Glomerular visceral epithelial cell (primary cell): ENCODE results near the gene MAP2K7.
"Not testable (repeated sequence)": the region's sequence is repeated elsewhere in the genome, so short reads cannot be mapped to it uniquely, and the experiment has no call there.

ENCODE experiments used
- DNase-seq: peaks from one replicate; pipeline ENCODE4 v3.0.0-alpha.2; 2016; ENCODE audit errors: extremely low spot score

The MAP2K7 gene

GRCh38 chr19:7930030-7930429 is 26.4 kb downstream of the MAP2K7 start:
- not testable (repeated sequence) for DNase-seq

GRCh38 chr19:7930765-7931164 is 27.1 kb downstream of the MAP2K7 start:
- DNase-seq, result no peak

- no peak for DNase-seq
Observed at GRCh38 chr19:7931221-7932061, 27.8 kb downstream of the MAP2K7 start.

DNA sequence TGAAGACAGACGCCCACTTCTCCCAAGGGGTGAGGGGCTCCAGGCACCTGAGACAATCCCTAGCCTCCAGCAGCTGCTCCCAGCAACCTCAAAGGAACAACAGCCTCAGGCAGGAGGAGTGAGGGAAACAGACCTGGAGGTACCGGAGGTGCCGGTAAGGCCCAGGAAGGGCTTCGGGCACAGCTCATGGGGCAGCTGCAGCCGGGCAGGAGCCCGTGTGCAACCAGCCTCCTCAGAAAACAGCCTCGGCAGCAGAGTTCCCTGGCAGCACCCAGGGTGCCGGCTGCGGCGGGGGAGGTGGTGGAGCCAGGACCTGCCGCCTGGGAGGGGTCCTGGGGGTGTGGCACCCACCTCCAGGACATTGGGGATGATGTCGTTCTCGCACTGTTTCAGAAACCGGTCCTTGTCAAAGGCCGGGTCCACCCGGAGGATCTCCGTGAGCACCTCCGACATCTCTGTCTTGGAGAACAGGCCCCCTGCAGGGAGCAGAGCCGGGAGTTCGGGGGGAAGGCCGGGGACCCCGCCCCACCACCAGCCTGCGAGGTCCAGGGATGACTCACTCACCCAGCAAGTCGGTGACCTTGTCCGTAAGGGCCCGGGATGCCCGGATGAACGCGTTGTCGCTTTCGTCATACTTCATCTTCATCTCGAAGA is 28.7 kb downstream of the MAP2K7 start:
- DNase-seq, result no peak

DNA sequence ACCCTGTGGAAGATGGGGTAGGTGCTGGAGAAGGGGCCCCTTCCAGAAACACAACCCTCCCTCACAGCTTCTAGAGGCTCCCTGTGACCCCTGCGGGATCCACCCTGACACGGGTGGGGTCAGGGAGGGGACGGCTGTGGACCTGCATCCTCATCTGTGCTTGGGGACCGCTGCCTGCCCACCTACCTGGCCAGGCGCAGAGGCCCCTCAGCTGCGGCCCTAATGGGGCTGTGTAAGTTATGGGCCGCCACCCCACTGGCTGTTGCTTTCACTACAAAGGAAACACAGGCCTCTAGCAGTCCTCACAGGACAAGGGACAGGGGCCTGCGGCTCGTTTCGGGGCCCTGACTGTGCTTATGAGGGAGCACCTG is 29.2 kb downstream of the MAP2K7 start:
- no peak for DNase-seq

DNA sequence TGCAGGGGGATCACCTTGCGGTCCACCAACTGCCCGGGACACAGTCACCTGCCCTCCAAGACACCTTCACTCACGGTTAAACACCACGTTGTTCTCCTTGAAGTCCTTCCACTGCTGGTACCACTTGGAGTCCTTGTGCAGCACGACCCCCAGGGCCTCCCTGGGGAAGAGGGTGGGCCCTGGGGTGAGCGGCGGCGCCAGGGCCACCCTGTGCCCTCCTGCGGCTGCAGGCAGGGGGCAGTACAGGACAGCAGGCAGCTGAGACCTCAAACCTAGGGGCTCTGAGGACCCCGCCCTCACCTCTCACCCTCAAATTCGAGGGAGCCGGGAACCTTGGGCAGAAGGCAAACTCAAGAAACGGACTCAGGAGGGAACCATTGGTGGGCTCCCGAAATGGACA is 29.7 kb downstream of the MAP2K7 start:
- DNase-seq, result no peak

- no peak for DNase-seq
Observed at GRCh38 chr19:7933828-7934725, 30.4 kb downstream of the MAP2K7 start.

GRCh38 chr19:7934766-7935165 is 31.1 kb downstream of the MAP2K7 start:
- no peak for DNase-seq

DNA sequence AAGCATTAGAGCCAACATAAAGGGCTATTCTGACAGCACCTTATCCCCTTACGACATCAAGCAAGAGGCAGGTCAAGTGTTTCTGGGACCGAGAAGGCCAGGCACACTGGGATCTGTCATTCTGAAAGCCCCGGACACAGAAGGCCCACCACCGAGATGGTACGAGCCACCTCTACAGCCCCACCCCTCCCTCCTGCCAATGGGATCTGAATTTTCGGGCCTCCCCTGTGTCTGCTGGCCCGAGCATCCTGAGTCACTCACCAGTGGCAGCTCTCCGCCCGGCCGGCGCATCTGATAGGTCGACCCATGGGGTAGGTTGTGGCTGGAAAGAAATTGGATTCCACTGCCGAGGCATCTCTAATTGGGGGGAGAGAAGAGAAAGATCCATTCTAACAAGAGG is 37.2 kb downstream of the MAP2K7 start:
- DNase-seq, result no peak

GRCh38 chr19:7941895-7942596 is 38.4 kb downstream of the MAP2K7 start:
- DNase-seq, result no peak

DNA sequence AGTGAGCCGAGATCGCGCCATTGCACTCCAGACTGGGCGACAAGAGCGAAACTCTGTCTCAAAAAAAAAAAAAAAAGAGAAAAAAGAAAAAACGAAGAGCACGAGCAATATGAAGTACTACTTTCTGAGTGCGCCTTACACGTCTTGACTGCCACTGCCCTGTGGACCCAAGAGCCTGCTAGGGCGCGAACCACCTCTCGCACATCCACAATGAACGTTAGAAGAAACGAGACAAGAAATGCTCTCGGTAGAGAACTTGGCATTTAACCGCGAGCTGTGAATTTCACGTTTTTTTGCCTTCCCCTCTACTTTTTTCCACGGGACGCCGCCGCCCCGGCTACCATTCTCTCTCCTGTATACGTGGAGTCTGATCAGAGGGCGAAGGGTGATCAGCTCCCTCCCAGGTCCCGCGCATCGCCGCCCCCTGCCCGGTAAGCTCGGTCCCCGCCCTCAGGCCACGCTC is 39.3 kb downstream of the MAP2K7 start:
- DNase-seq, result no peak

GRCh38 chr19:7943444-7944176 is 39.9 kb downstream of the MAP2K7 start, which contains the start of gene TIMM44:
Gene TIMM44 (minus strand): TSS chr19:7943666. CDS start chr19:7943651, 15 bp downstream.
- DNase-seq, result peak; percentile 100

GRCh38 chr19:7944177-7944761 is 40.6 kb downstream of the MAP2K7 start:
- DNase-seq, result peak; percentile 87

DNA sequence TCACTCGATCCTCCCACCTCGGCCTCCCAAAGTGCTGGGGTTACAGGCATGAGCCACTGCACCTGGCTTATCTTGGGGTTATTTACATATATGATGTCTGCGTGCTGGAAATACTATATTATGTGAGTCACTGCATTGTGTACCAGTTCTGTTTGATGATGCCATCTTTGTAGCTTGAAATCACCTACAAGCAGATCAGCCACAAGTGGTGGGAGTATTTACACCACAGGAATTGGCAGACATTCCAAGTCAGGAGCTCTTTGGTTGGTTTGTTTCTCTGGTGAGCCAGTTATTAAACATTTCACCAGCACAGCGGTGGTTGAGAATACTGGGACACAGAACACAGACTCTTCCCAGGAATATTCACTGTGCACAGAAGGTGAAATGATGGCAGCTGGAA is 44.3 kb downstream of the MAP2K7 start:
- no peak for DNase-seq

DNA sequence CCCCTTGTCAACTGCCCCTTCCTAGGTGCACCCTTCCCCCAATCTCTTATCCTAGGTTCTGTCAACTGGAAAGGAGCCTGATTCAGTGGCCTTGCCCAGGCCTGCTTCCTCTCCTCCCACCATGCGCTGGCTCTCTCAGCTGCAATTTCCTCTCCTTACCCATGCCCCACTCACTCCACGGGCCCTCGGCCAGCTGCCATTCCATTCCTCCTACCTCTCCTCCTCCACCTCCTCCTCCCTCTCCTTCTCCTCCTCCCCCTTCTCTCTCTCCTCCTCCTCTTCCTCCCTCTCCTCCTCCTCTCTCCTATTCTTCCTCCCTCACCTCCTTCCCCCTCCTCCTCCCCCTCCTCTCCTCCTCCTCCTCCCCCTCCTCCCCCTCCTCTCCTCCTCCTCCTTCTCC is 49.4 kb downstream of the MAP2K7 start:
- peak; percentile 36 for DNase-seq

GRCh38 chr19:7953576-7953975 is 49.9 kb downstream of the MAP2K7 start:
- DNase-seq, result no peak

DNA sequence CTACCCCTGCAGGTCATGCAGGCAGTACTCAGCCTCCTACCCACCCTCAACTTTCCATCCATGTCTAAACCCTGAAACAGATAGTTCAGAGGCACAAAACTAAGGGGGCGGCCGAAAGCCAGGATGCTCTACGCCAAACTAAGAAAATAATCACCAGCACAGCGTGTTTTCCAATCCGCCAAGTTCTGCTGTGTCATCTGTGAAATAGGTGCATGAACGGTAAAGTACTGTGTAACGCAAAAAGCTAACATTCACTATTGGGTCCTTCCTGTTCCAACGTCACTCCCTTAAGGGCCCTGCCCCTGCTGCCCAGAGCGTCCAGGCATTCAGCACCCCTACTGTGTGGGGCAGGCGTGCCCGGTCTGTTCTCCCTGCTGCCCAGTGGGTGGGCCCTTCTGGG is 52.0 kb downstream of the MAP2K7 start:
- no peak for DNase-seq

DNA sequence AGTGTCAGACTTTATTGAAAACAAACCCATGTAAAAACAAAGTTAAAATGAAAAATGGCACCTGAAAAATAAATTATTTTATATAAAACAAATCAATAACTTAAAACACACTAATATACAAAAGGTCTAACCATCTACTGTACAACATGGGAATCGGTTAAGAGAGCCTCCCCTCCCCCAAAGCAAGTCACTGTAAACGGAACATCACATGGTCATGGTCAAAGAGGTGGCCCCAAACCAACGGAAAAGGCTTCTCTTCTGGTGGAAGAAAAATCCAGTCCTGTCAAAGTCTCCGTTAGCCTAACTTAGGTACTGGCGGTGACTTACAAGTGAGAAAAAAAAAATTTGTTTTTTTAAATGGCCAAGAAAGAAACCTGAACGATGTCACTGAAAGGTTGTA is 55.5 kb downstream of the MAP2K7 start:
- no peak for DNase-seq

GRCh38 chr19:7961082-7961481 is 57.4 kb downstream of the MAP2K7 start:
- DNase-seq, result not testable (repeated sequence)

DNA sequence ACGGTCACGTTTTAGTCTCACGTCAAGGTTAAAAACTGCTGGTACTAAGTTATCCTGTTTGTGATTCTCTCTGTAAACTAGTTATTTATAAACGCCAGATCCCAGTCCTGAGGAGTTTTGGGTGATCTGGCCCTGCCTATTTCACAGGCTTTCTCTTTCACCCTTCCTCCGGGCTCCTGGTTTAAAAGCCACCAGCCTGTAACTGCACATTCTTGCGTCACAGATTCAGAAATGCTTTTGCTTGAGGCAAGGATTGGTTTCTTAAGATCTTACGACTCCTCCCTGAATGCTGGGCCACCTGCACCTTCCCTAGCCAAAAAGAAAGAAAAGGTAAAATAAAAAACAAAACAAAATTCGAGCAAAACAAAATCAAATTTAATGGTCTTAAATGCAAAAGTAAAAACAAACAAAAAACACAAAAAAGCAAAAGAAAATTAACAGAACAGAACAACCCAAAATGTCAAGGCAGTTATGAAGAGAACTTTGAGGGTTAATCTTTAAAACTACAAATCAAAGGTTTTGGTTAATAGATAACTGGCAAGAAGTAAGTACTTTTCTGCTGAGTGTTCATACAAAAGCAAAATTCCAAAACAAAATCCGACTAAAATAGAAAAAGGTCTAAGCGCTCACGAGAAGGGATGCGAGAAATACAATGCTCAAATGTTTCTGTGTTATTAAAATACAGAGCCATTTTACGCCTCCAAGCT is 58.4 kb downstream of the MAP2K7 start:
- DNase-seq, result no peak
